ENCODE measurements around the gene POLRMT. TPM values are rescaled to one million over a fixed set of nuclear protein-coding genes. Genes with fewer than 3 reads are reported as not detected.

POLRMT gene
- polyA plus RNA-seq, 1 donor (not counting 4 experiments of a cell fraction or from before 2014, with no cell fraction given): 33.3 TPM

DNA sequence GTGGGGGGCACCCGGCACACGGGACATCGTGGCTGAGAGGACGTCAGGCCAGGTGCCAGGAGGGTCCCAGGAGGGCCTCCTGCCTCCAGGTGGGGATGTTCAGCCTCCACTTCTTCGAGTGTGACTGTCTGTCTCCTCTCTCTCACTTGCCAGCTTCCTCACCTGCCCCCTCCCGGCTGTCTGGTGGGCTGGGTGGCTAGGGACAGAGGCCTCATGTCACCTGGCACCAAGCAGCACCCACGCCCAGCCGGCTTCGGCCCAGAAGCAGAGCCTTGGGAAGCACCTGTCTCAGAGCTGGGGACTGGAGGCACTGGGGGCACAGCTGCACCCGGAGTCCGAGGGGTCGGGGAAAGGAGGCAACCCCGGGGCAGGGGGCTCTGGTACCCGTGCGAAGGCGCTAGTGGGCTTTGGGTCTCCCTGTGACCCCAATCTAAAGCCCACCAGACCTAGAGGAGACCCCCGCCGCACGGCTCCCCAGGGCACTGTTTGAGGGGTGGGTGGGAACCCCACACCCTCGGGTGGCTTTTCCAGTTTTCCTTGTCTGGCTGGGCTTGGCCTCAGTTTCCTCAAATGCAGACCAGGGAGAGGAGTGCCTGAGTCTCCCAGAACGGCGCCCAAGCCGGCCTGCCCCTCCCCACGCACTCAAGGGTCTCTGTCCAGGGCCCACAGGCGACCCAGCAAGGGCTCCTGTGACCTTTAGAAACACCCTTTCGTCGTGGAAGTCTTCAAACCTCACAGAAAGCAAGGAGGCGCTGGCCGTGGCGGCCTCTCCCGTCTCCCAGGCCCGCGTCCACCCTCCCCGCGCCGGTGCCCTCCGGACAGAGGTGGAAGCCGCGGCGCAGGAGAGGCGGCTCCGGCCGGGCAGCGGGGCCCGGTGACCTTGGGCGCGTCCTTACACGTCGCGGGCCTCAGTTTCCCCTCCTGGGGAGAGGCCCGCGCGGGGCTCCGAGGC lies 44.3 kb downstream of the POLRMT start:
- no peak overlapping the region for H3K4me3 ChIP-seq (ENCODE audit: control insufficient read depth in 2 of 3, extremely low read depth in 1 of 3, insufficient read depth in 2 of 3, low read depth in 1 of 3, low read length in 3 of 3)
- H3K27me3 ChIP-seq (ENCODE audit: control insufficient read depth, extremely low read depth, insufficient read depth, low read length): peaks cover 43% of the 10 kb centered on the region

DNA sequence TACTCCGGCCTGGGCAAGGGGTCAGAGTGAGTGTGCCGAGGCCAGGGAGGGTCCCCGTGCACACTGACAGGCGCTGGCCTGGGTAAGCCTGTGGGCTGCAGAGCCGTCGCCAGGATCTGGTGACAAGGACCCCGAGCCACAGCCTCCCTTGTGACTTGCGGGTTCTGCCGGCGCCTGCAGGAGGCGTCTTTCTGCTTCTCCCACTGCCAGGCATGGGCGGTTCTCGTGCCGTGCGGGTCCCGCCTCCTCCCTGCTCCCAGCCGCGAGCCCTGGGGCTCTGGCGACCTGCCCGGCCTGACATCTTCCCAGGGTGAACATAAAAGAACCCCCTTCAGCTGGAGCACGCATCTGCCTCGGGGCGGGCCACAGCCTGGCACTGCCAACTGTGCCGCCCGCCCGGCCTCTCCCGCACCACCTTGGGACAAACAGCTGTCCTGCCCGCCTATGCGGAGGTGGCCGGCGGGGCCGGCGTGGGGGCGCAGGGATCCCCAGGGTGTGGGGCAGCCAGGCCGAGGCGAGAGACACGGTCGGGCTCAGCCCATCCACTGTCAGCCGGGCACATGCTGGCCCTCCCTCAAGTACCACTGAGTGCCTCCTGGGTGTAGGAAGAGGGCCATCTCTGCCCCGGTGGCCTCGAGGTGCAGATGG lies 45.1 kb downstream of the POLRMT start:
- no peak overlapping the region for H2AFZ ChIP-seq (ENCODE audit: control insufficient read depth, low read length)
- TF ChIP-seq EZH2 (IDR thresholded peaks at IDR 0.05; ENCODE audit: low read length): no peak
- TF ChIP-seq, protein P1, sequence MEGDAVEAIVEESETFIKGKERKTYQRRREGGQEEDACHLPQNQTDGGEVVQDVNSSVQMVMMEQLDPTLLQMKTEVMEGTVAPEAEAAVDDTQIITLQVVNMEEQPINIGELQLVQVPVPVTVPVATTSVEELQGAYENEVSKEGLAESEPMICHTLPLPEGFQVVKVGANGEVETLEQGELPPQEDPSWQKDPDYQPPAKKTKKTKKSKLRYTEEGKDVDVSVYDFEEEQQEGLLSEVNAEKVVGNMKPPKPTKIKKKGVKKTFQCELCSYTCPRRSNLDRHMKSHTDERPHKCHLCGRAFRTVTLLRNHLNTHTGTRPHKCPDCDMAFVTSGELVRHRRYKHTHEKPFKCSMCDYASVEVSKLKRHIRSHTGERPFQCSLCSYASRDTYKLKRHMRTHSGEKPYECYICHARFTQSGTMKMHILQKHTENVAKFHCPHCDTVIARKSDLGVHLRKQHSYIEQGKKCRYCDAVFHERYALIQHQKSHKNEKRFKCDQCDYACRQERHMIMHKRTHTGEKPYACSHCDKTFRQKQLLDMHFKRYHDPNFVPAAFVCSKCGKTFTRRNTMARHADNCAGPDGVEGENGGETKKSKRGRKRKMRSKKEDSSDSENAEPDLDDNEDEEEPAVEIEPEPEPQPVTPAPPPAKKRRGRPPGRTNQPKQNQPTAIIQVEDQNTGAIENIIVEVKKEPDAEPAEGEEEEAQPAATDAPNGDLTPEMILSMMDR (optimal IDR thresholded peaks at IDR 0.05 in 1 of 3, IDR thresholded peaks at IDR 0.05 in 1 of 3, conservative IDR thresholded peaks at IDR 0.05 in 1 of 3; ENCODE audit: extremely low read depth in 1 of 3, insufficient read depth in 2 of 3, low read length in 3 of 3): peak; percentile 65 to 95 (median 75)
- no peak overlapping the region for H3K9ac ChIP-seq (ENCODE audit: control insufficient read depth, extremely low read depth, insufficient read depth, low read length)
- H3K4me3 ChIP-seq (ENCODE audit: control insufficient read depth in 2 of 3, extremely low read depth in 1 of 3, insufficient read depth in 2 of 3, low read depth in 1 of 3, low read length in 3 of 3): no peak overlapping the region
- DNase-seq (ENCODE audit: low read depth, low spot score) (no peak), FAIRE-seq (peak; percentile 13)
- H4K20me1 ChIP-seq (ENCODE audit: control insufficient read depth, extremely low read depth, insufficient read depth, low read length): peaks cover 15% of the 10 kb centered on the region
- H3K4me1 ChIP-seq (ENCODE audit: control insufficient read depth, extremely low read depth, insufficient read depth, low read length): peaks cover 8% of the 10 kb centered on the region
- H3K9me1 ChIP-seq (ENCODE audit: control insufficient read depth, extremely low read depth, insufficient read depth, low read length): no peaks in the 10 kb centered on the region
- dilution Hi-C loops (cut with MboI; ENCODE audit: extremely low pct_ligation_motif_present, low sequenced_read_pairs): no loop called here
- H3K4me2 ChIP-seq (ENCODE audit: control insufficient read depth, extremely low read depth, insufficient read depth, low read depth, low read length): peak overlapping the region; percentile 32
- H3K36me3 ChIP-seq (ENCODE audit: control insufficient read depth in 2 of 2, extremely low read depth in 1 of 2, insufficient read depth in 2 of 2, low read length in 2 of 2): peaks cover 4 to 6% of the 10 kb centered on the region in 2 experiments
- H3K27ac ChIP-seq (ENCODE audit: control insufficient read depth, insufficient read depth, low read length): no peak overlapping the region
- H3K79me2 ChIP-seq (ENCODE audit: control insufficient read depth, insufficient read depth, low read length): no peaks in the 10 kb centered on the region
- no peaks in the 10 kb centered on the region for H3K9me3 ChIP-seq (ENCODE audit: control insufficient read depth, low read depth, low read length)
- H3K27me3 ChIP-seq (ENCODE audit: control insufficient read depth, extremely low read depth, insufficient read depth, low read length): peaks cover 37% of the 10 kb centered on the region

More for the DNA sequence above, 44.3 kb downstream of the POLRMT start:
- DNase-seq (ENCODE audit: low read depth, low spot score) (no peak), FAIRE-seq (no peak)
- peaks cover 8% of the 10 kb centered on the region for H3K4me1 ChIP-seq (ENCODE audit: control insufficient read depth, extremely low read depth, insufficient read depth, low read length)
- dilution Hi-C loops (cut with MboI; ENCODE audit: extremely low pct_ligation_motif_present, low sequenced_read_pairs): no loop called here
- H2AFZ ChIP-seq (ENCODE audit: control insufficient read depth, low read length): no peak overlapping the region
- no peak overlapping the region for H3K9ac ChIP-seq (ENCODE audit: control insufficient read depth, extremely low read depth, insufficient read depth, low read length)
- H3K36me3 ChIP-seq (ENCODE audit: control insufficient read depth in 2 of 2, extremely low read depth in 1 of 2, insufficient read depth in 2 of 2, low read length in 2 of 2): no peaks in the 10 kb centered on the region
- TF ChIP-seq EZH2 (IDR thresholded peaks at IDR 0.05; ENCODE audit: low read length): peak; percentile 43
- TF ChIP-seq, protein P1 (optimal IDR thresholded peaks at IDR 0.05 in 1 of 3, IDR thresholded peaks at IDR 0.05 in 1 of 3, conservative IDR thresholded peaks at IDR 0.05 in 1 of 3; ENCODE audit: extremely low read depth in 1 of 3, insufficient read depth in 2 of 3, low read length in 3 of 3): peak in 1 of 3 experiments; percentile 25
- peak overlapping the region; percentile 32 for H3K4me2 ChIP-seq (ENCODE audit: control insufficient read depth, extremely low read depth, insufficient read depth, low read depth, low read length)
- peaks cover 15% of the 10 kb centered on the region for H4K20me1 ChIP-seq (ENCODE audit: control insufficient read depth, extremely low read depth, insufficient read depth, low read length)
- no peaks in the 10 kb centered on the region for H3K9me3 ChIP-seq (ENCODE audit: control insufficient read depth, low read depth, low read length)
- H3K9me1 ChIP-seq (ENCODE audit: control insufficient read depth, extremely low read depth, insufficient read depth, low read length): no peaks in the 10 kb centered on the region
- no peaks in the 10 kb centered on the region for H3K79me2 ChIP-seq (ENCODE audit: control insufficient read depth, insufficient read depth, low read length)
- no peak overlapping the region for H3K27ac ChIP-seq (ENCODE audit: control insufficient read depth, insufficient read depth, low read length)
